ENCODE measurements around the gene HPGD. TPM values are rescaled to one million over a fixed set of nuclear protein-coding genes. Genes with fewer than 3 reads are reported as not detected.

The HPGD gene
- total RNA-seq, 4 donors from 2014 or later: 69.0 to 143 (median 108) TPM

GRCh38 chr4:174538876-174539250 is 16.6 kb upstream of the HPGD start:
- WGBS: 39% methylated on average over 4 of the region's 4 CpGs
- no peak for DNase-seq (ENCODE audit: low spot score in 2 of 2)
- H3K27me3 ChIP-seq: no peaks in the 10 kb centered on the region
- peaks cover 13% of the 10 kb centered on the region for H3K4me1 ChIP-seq
- TF ChIP-seq CTCF (IDR thresholded peaks at IDR 0.05) (no peak), POLR2AphosphoS5 (IDR thresholded peaks at IDR 0.05) (no peak), EP300 (IDR thresholded peaks at IDR 0.05) (no peak), POLR2A (IDR thresholded peaks at IDR 0.05) (no peak)
- H3K4me3 ChIP-seq: no peak overlapping the region
- no peak overlapping the region for H3K27ac ChIP-seq
- no peaks in the 10 kb centered on the region for H3K36me3 ChIP-seq
- H3K9me3 ChIP-seq: no peaks in the 10 kb centered on the region

- Histone ChIP-seq H3K4me1 (peaks cover 13% of the 10 kb centered on the region), H3K4me3 (no peak overlapping the region), H3K27me3 (no peaks in the 10 kb centered on the region), H3K36me3 (no peaks in the 10 kb centered on the region), H3K27ac (no peak overlapping the region), H3K9me3 (no peaks in the 10 kb centered on the region)
- WGBS: 56% methylated on average over 4 of the region's 4 CpGs
- DNase-seq (ENCODE audit: low spot score in 2 of 2): no peak
- TF ChIP-seq POLR2A (IDR thresholded peaks at IDR 0.05): no peak
- no peak for TF ChIP-seq POLR2AphosphoS5 (IDR thresholded peaks at IDR 0.05)
- no peak for TF ChIP-seq EP300 (IDR thresholded peaks at IDR 0.05)
- TF ChIP-seq CTCF (IDR thresholded peaks at IDR 0.05): no peak
These were observed 16.0 kb upstream of the HPGD start for GRCh38 chr4:174538123-174538875.

GRCh38 chr4:174537634-174538033 is 15.3 kb upstream of the HPGD start:
- H3K4me1 ChIP-seq: peaks cover 13% of the 10 kb centered on the region
- DNase-seq (ENCODE audit: low spot score in 2 of 2): no peak
- H3K4me3 ChIP-seq: no peak overlapping the region
- 55% methylated on average over 3 of the region's 3 CpGs for WGBS
- H3K27ac ChIP-seq: no peak overlapping the region
- H3K36me3 ChIP-seq: no peaks in the 10 kb centered on the region
- no peaks in the 10 kb centered on the region for H3K9me3 ChIP-seq
- H3K27me3 ChIP-seq: no peaks in the 10 kb centered on the region
- no peak for TF ChIP-seq POLR2AphosphoS5 (IDR thresholded peaks at IDR 0.05)
- TF ChIP-seq EP300 (IDR thresholded peaks at IDR 0.05): no peak
- no peak for TF ChIP-seq POLR2A (IDR thresholded peaks at IDR 0.05)
- TF ChIP-seq CTCF (IDR thresholded peaks at IDR 0.05): no peak

GRCh38 chr4:174534461-174534860 is 12.2 kb upstream of the HPGD start:
- no peaks in the 10 kb centered on the region for H3K27me3 ChIP-seq
- 92% methylated on average over 3 of the region's 3 CpGs for WGBS

More at GRCh38 chr4:174534461-174534860, 12.2 kb upstream of the HPGD start:
- H3K27ac ChIP-seq: no peak overlapping the region
- no peaks in the 10 kb centered on the region for H3K36me3 ChIP-seq
- DNase-seq (ENCODE audit: low spot score in 2 of 2): no peak
- TF ChIP-seq EP300 (IDR thresholded peaks at IDR 0.05): no peak
- TF ChIP-seq POLR2AphosphoS5 (IDR thresholded peaks at IDR 0.05): no peak
- no peak for TF ChIP-seq POLR2A (IDR thresholded peaks at IDR 0.05)
- no peak for TF ChIP-seq CTCF (IDR thresholded peaks at IDR 0.05)
- H3K4me3 ChIP-seq: no peak overlapping the region
- H3K9me3 ChIP-seq: no peaks in the 10 kb centered on the region
- H3K4me1 ChIP-seq: peaks cover 12% of the 10 kb centered on the region

Data from suprapubic skin (tissue), 4 donors.